K562 (cell line): ENCODE results near the gene PRKCB. TPM values are rescaled to one million over a fixed set of nuclear protein-coding genes. Genes with fewer than 3 reads are reported as not detected.

Source experiments
- ATAC-seq: fragments of 200-7000 bp; cut with Tn5 transposase; 3 replicates; pipeline ENCODE4 v1.9.1; 2020; ENCODE audit warnings: moderate library complexity
- BruUV-seq: library from RNA; stranded (reverse); fragments of 400-500 nt; replicated peaks from 2 replicates; lab custom pipeline; 2021; lab: Mats Ljungman, UMichigan
- CTCF ChIA-PET: fragments of 300-600 bp; formaldehyde crosslinking; extraction: SDS; loops from one replicate; lab custom pipeline; 2021; ENCODE audit warnings: low intra/inter-chr PET ratio; lab: Yijun Ruan, JAX
- POLR2A ChIA-PET: fragments of 300-600, 350-650 bp; sonication (Branson Sonifier 250); formaldehyde crosslinking; extraction: SDS; loops from one replicate; lab custom pipeline; 2021; ENCODE audit warnings: antibody characterized with exemption, inconsistent platforms; lab: Yijun Ruan, JAX
- DNase-seq, 4 experiments: peaks; one replicate each; pipeline versions ENCODE4 v3.0.0 to v3.0.0-alpha.2; 2011 to 2018; ENCODE audit warnings: low spot score in 3 of 4, mixed read lengths in 3 of 4; ENCODE audit errors: extremely low read depth in 1 of 4
- FAIRE-seq: peaks from 2 replicates; lab custom pipeline; 2011; peaks lifted over from hg19 to GRCh38; lab: Jason Lieb, UNC
- H2AFZ ChIP-seq: 2 replicates; pipeline ENCODE4 v1.6.0; 2011; ENCODE audit warnings: low read depth, low read length, control low read depth, inconsistent platforms
- H3K27ac ChIP-seq: fragments of 200-600 bp; 3 replicates; pipeline ENCODE4 v1.8.0; 2011; ENCODE audit warnings: low read depth, mild to moderate bottlenecking, control low read depth, inconsistent platforms, low read length, moderate library complexity, mixed read lengths; ENCODE audit errors: extremely low read depth
- H3K27me3 ChIP-seq, 2 experiments: fragments of 300-600 bp in 1 of 2; 2 replicates in 1 of 2; 3 replicates in 1 of 2; pipeline versions ENCODE4 v1.6.0 to v1.8.0; 2011; ENCODE audit warnings: inconsistent platforms in 2 of 2, low read length in 2 of 2, mild to moderate bottlenecking in 1 of 2, mixed read lengths in 1 of 2, moderate library complexity in 1 of 2; ENCODE audit not compliant: control insufficient read depth in 2 of 2, insufficient read depth in 2 of 2
- H3K36me3 ChIP-seq: fragments of 300-600 bp; 3 replicates; pipeline ENCODE4 v1.8.0; 2011; ENCODE audit warnings: mild to moderate bottlenecking, low read length, inconsistent platforms; ENCODE audit not compliant: control insufficient read depth, insufficient read depth
- H3K4me1 ChIP-seq, 2 experiments: fragments of 200-600 bp in 1 of 2; replicated peaks in 1 of 2; 2 replicates in 1 of 2; 3 replicates in 1 of 2; pipeline versions ENCODE4 v1.5.1 to v1.8.0; 2011; ENCODE audit warnings: inconsistent platforms in 2 of 2, low read length in 2 of 2, mild to moderate bottlenecking in 1 of 2, mixed read lengths in 1 of 2, moderate library complexity in 1 of 2; ENCODE audit not compliant: control insufficient read depth in 2 of 2, insufficient read depth in 2 of 2
- H3K4me2 ChIP-seq: 2 replicates; pipeline ENCODE4 v1.6.1; 2011; ENCODE audit warnings: low read length, control low read depth, inconsistent platforms, mixed read lengths; ENCODE audit not compliant: insufficient read depth
- H3K4me3 ChIP-seq: fragments of 200-600 bp; sonication (generic), shearing (Covaris generic); 2 replicates; pipeline ENCODE4 v1.5.1; 2016; ENCODE audit warnings: control low read depth, inconsistent platforms
- H3K79me2 ChIP-seq: fragments of 200-600 bp; 3 replicates; pipeline ENCODE4 v1.8.0; 2011; ENCODE audit warnings: low read length, inconsistent platforms; ENCODE audit not compliant: control insufficient read depth, insufficient read depth
- H3K9ac ChIP-seq, 2 experiments: 2 replicates each; pipeline versions ENCODE4 v1.6.0 to v1.6.1; 2011; ENCODE audit warnings: low read depth in 2 of 2, low read length in 2 of 2, control low read depth in 1 of 2, inconsistent platforms in 1 of 2, mild to moderate bottlenecking in 1 of 2, mixed read lengths in 1 of 2; ENCODE audit not compliant: insufficient read depth in 1 of 2
- H3K9me1 ChIP-seq: one replicate; pipeline ENCODE4 v1.6.0; 2011; ENCODE audit warnings: inconsistent platforms, mild to moderate bottlenecking, low read length, moderate library complexity; ENCODE audit not compliant: control insufficient read depth, insufficient read depth
- H3K9me3 ChIP-seq: replicated peaks from 2 replicates; pipeline ENCODE4 v1.5.1; 2011; ENCODE audit warnings: low read depth, low read length, inconsistent platforms; ENCODE audit not compliant: control insufficient read depth, insufficient read depth
- H4K20me1 ChIP-seq: replicated peaks from 2 replicates; pipeline ENCODE4 v1.6.1; 2011; ENCODE audit warnings: low read length, inconsistent platforms, mixed read lengths; ENCODE audit not compliant: control insufficient read depth, insufficient read depth
- ATF2 ChIP-seq: sonication (generic); formaldehyde crosslinking; IDR thresholded peaks from 2 replicates; pipeline ENCODE4 v1.8.1; 2022; ENCODE audit warnings: missing genetic modification reagents
- BCOR ChIP-seq: fragments of 450-650 bp; IDR thresholded peaks from 2 replicates; pipeline ENCODE4 v1.6.1; 2016
- DEAF1 ChIP-seq: fragments of 450-650 bp; formaldehyde crosslinking; IDR thresholded peaks from 2 replicates; pipeline ENCODE4 v1.4.0; 2020; ENCODE audit warnings: mild to moderate bottlenecking, moderate library complexity
- ETV6 ChIP-seq, 3 experiments: fragments of 150-350 bp in 1 of 3; sonication (generic) in 1 of 3; formaldehyde crosslinking in 1 of 3; IDR thresholded peaks; 2 replicates each; pipeline versions ENCODE4 v1.6.1 to v1.8.0; 2014 to 2022; ENCODE audit warnings: borderline replicate concordance in 2 of 3, low read depth in 2 of 3, antibody characterized with exemption in 1 of 3, low read length in 1 of 3, mild to moderate bottlenecking in 1 of 3, missing genetic modification reagents in 1 of 3
- HMBOX1 ChIP-seq: sonication (generic); IDR thresholded peaks from 2 replicates; pipeline ENCODE4 v1.6.1; 2016
- KAT8 ChIP-seq: fragments of 450-650 bp; IDR thresholded peaks from 2 replicates; pipeline ENCODE4 v1.6.1; 2016; ENCODE audit warnings: low read depth, mild to moderate bottlenecking
- PHB ChIP-seq: fragments of 250-450 bp; sonication (Bioruptor Pico); IDR thresholded peaks from 2 replicates; pipeline ENCODE4 v1.5.0; 2021
- SIX5 ChIP-seq, 2 experiments: IDR thresholded peaks; 2 replicates each; pipeline ENCODE4 v1.6.1; 2011; ENCODE audit warnings: low read length in 2 of 2, borderline replicate concordance in 1 of 2, low read depth in 1 of 2, mild to moderate bottlenecking in 1 of 2, moderate library complexity in 1 of 2; ENCODE audit not compliant: insufficient read depth in 1 of 2
- SMAD3 ChIP-seq: fragments of 450-650 bp; formaldehyde crosslinking; conservative IDR thresholded peaks from 2 replicates; pipeline ENCODE4 v1.4.0; 2020; ENCODE audit warnings: mild to moderate bottlenecking
- SPI1 ChIP-seq: IDR thresholded peaks from 2 replicates; pipeline ENCODE4 v1.6.1; 2011; ENCODE audit warnings: low read depth, low read length, control low read depth, borderline replicate concordance
- TFAP4 ChIP-seq: sonication (generic); formaldehyde crosslinking; IDR thresholded peaks from 2 replicates; pipeline ENCODE4 v1.8.0; 2022; ENCODE audit warnings: missing genetic modification reagents, mild to moderate bottlenecking, moderate library complexity, borderline replicate concordance
- ZNF133 ChIP-seq: fragments of 250-450 bp; sonication (Bioruptor Pico); IDR thresholded peaks from 2 replicates; pipeline ENCODE4 v1.4.0; 2020; ENCODE audit warnings: mild to moderate bottlenecking
- ZNF232 ChIP-seq: sonication (generic); formaldehyde crosslinking; IDR thresholded peaks from 2 replicates; pipeline ENCODE4 v1.8.0; 2022; ENCODE audit warnings: mild to moderate bottlenecking, missing genetic modification reagents
- ZNF347 ChIP-seq: fragments of 450-650 bp; formaldehyde crosslinking; IDR thresholded peaks from 2 replicates; pipeline ENCODE4 v1.4.0; 2020; ENCODE audit warnings: low read depth, mild to moderate bottlenecking, moderate library complexity
- ZNF584 ChIP-seq: fragments of 200-800 bp; sonication (Bioruptor generic); IDR thresholded peaks from 2 replicates; pipeline ENCODE4 v1.6.1; 2016; ENCODE audit warnings: low read depth, mild to moderate bottlenecking, missing genetic modification characterization, missing compliant biosample characterization
- WGBS: fragments of 100-300 bp; shearing (Covaris generic); methylation state at CpG from one replicate; pipeline ENCODE4 v1.1.6; 2016; ENCODE audit warnings: low coverage, mixed read lengths; ENCODE audit not compliant: insufficient coverage; ENCODE audit errors: missing lambda C conversion rate; 5-methylcytosine and 5-hydroxymethylcytosine counted together
- in situ Hi-C: fragments of 300-500 bp; cut with MboI; formaldehyde crosslinking; loops from 4 replicates; pipeline ENCODE4 v1.15.0; 2018; ENCODE audit warnings: inconsistent platforms, mixed read lengths
- intact Hi-C: fragments of 100-400 bp; cut with micrococcal nuclease; formaldehyde crosslinking; loops from 2 replicates; pipeline ENCODE4 v1.14.2; 2022
- polyA plus RNA-seq, 8 experiments: library from polyadenylated mRNA; depleted of rRNA in 4 of 8; stranded (reverse) in 5 of 8; unstranded in 3 of 8; fragments of >200 nt; fragmentation: Nextera tagmentation in 2 of 8; fragmentation: Illumina TruSeq in 1 of 8; extraction: Ambion mirVana in 2 of 8; extraction: Trizol in 1 of 8; gene quantifications; 2 replicates each; pipeline versions ENCODE4 v1.2.1 to v1.2.3, GENCODE V29; 2011 to 2014; ENCODE audit warnings: inconsistent platforms in 1 of 8, missing spikeins in 1 of 8
- total RNA-seq, 7 experiments: library from RNA; depleted of rRNA in 6 of 7; stranded (reverse); fragments of >200 nt in 6 of 7; fragmentation: Illumina TruSeq in 2 of 7; extraction: Trizol in 2 of 7; gene quantifications; 2 replicates each; pipeline versions ENCODE4 v1.2.1 to v1.2.3, GENCODE V29; 2011 to 2021; ENCODE audit warnings: low replicate concordance in 1 of 7

Gene PRKCB
- total and polyA plus RNA-seq, 9 of the 15 experiments (the other 6 are each of a cell fraction or from before 2014, with no cell fraction given), result 49.9 to 276 (median 148) TPM

GRCh38 chr16:24204150-24204665 lies 368.4 kb downstream of the PRKCB start (continued):
- peak; percentile 68; the same call in 1 of the 2 replicates for TF ChIP-seq HMBOX1
- no peak for TF ChIP-seq ETV6 (IDR thresholded peaks at IDR 0.05; ENCODE audit: borderline replicate concordance in 1 of 2, low read depth in 2 of 2, low read length in 1 of 2)
- TF ChIP-seq ETV6 (CRISPR knock-in tag; IDR thresholded peaks at IDR 0.05; ENCODE audit: borderline replicate concordance), result no peak

GRCh38 chr16:24206926-24207325 lies 371.1 kb downstream of the PRKCB start:
- no peak overlapping the region for H3K27ac ChIP-seq
- peaks cover 0 to 6% of the 10 kb centered on the region in 2 experiments; a peak in 1 of 5 replicates for H3K4me1 ChIP-seq
- no peaks in the 10 kb centered on the region for H3K9me3 ChIP-seq
- DNase-seq (no peak), ATAC-seq (no peak), FAIRE-seq (no peak)
- H2AFZ ChIP-seq, result no peak overlapping the region
- ChIA-PET POLR2A (no interaction called here), CTCF (no interaction called here)
- in situ Hi-C loops (no loop called here), intact Hi-C loops (loop anchor here (10.0 kb wide), 1 partner anchor 132 kb away; no protein-coding TSS in a partner anchor)
- H3K79me2 ChIP-seq, result no peaks in the 10 kb centered on the region; the same call in 2 of the 3 replicates
- no TSS peak for BruUV-seq
- no peak overlapping the region for H3K4me3 ChIP-seq
- peaks cover 2% of the 10 kb centered on the region; the same call in 1 of the 2 replicates for H4K20me1 ChIP-seq
- H3K9ac ChIP-seq, result no peak overlapping the region
- no peak overlapping the region for H3K4me2 ChIP-seq
- H3K36me3 ChIP-seq, result peaks cover 87% of the 10 kb centered on the region
- H3K27me3 ChIP-seq, result no peaks in the 10 kb centered on the region
- H3K9me1 ChIP-seq, result no peaks in the 10 kb centered on the region
- 96% methylated on average over 3 of the region's 3 CpGs for WGBS
- TF ChIP-seq SMAD3, result no peak
- no peak for TF ChIP-seq ZNF232 (CRISPR knock-in tag)
- no peak for TF ChIP-seq SIX5 (IDR thresholded peaks at IDR 0.05; ENCODE audit: borderline replicate concordance in 1 of 2, insufficient read depth in 1 of 2, low read depth in 1 of 2, low read length in 2 of 2)
- no peak for TF ChIP-seq ZNF133 (CRISPR knock-in tag)
- no peak for TF ChIP-seq ZNF584 (CRISPR knock-in tag)
- no peak for TF ChIP-seq KAT8
- no peak for TF ChIP-seq BCOR
- TF ChIP-seq SPI1, result no peak
- TF ChIP-seq TFAP4 (CRISPR knock-in tag), result no peak
- TF ChIP-seq ZNF347 (CRISPR knock-in tag), result no peak
- no peak for TF ChIP-seq PHB (CRISPR knock-in tag)
- TF ChIP-seq DEAF1 (CRISPR knock-in tag), result no peak
- no peak for TF ChIP-seq ATF2 (CRISPR knock-in tag)
